ENCODE data around the gene PALB2.

The PALB2 gene

GRCh38 chr16:23581764-23582163 lies 59.3 kb downstream of the PALB2 start:
- DNase-seq (ENCODE audit: low read depth in 2 of 2) = no peak

GRCh38 chr16:23580391-23580790 lies 60.7 kb downstream of the PALB2 start:
- no peak for DNase-seq (ENCODE audit: low read depth in 2 of 2)

- no peak for DNase-seq (ENCODE audit: low read depth in 2 of 2)
Measured at GRCh38 chr16:23579371-23579770, 61.7 kb downstream of the PALB2 start.

- DNase-seq (ENCODE audit: low read depth in 2 of 2) = no peak
Measured at GRCh38 chr16:23578101-23578830, 62.8 kb downstream of the PALB2 start.

- no peak for DNase-seq (ENCODE audit: low read depth in 2 of 2)
Measured at GRCh38 chr16:23577493-23577892, 63.6 kb downstream of the PALB2 start.

GRCh38 chr16:23575834-23576233 lies 65.3 kb downstream of the PALB2 start:
- no peak for DNase-seq (ENCODE audit: low read depth in 2 of 2)

GRCh38 chr16:23573817-23574216 lies 67.3 kb downstream of the PALB2 start:
- DNase-seq (ENCODE audit: low read depth in 2 of 2) = no peak

GRCh38 chr16:23572394-23572793 lies 68.7 kb downstream of the PALB2 start:
- no peak for DNase-seq (ENCODE audit: low read depth in 2 of 2)

- no peak for DNase-seq (ENCODE audit: low read depth in 2 of 2)
Measured at GRCh38 chr16:23571895-23572294, 69.2 kb downstream of the PALB2 start.

GRCh38 chr16:23570992-23571632 lies 70.0 kb downstream of the PALB2 start:
- no peak for DNase-seq (ENCODE audit: low read depth in 2 of 2)

- DNase-seq (ENCODE audit: low read depth in 2 of 2) = no peak
Measured at GRCh38 chr16:23567602-23568001, 73.5 kb downstream of the PALB2 start.

- DNase-seq (ENCODE audit: low read depth in 2 of 2) = no peak
Measured at GRCh38 chr16:23566724-23567123, 74.4 kb downstream of the PALB2 start.

- DNase-seq (ENCODE audit: low read depth in 2 of 2) = no peak
Measured at GRCh38 chr16:23564575-23565363, 76.3 kb downstream of the PALB2 start.

- no peak for DNase-seq (ENCODE audit: low read depth in 2 of 2)
Measured at GRCh38 chr16:23563186-23563585, 77.9 kb downstream of the PALB2 start.

GRCh38 chr16:23562505-23562904 lies 78.6 kb downstream of the PALB2 start:
- no peak for DNase-seq (ENCODE audit: low read depth in 2 of 2)

GRCh38 chr16:23561586-23561985 lies 79.5 kb downstream of the PALB2 start:
- DNase-seq (ENCODE audit: low read depth in 2 of 2) = no peak

GRCh38 chr16:23557779-23558702 lies 83.1 kb downstream of the PALB2 start:
- no peak for DNase-seq (ENCODE audit: low read depth in 2 of 2)

GRCh38 chr16:23556881-23557778 lies 84.0 kb downstream of the PALB2 start, which contains the start of the genes EARS2 and UBFD1:
Gene EARS2, minus strand, starts transcription at chr16:23557350. Its CDS starts 7 bp downstream, at chr16:23557343.
Gene UBFD1, plus strand, starts transcription at chr16:23557727. Its CDS starts 16 bp downstream, at chr16:23557743.
- peak; percentile 96 to 97 for DNase-seq (ENCODE audit: low read depth in 2 of 2)

- DNase-seq (ENCODE audit: low read depth in 2 of 2) = no peak
Measured at GRCh38 chr16:23554536-23554935, 86.6 kb downstream of the PALB2 start.
